IMR-90 (cell line): ENCODE measurements around the gene SIK3. TPM values are rescaled to one million over a fixed set of nuclear protein-coding genes. Genes with fewer than 3 reads are reported as not detected.

ENCODE experiments used
- ATAC-seq: fragments of 200-7000 bp; cut with Tn5 transposase; 2 replicates; pipeline ENCODE4 v1.9.1; 2020; ENCODE audit warnings: low read depth, mild to moderate bottlenecking, moderate library complexity
- BruUV-seq: library from RNA; stranded (reverse); fragments of 400-500 nt; replicated peaks from 2 replicates; lab custom pipeline; 2021; lab: Mats Ljungman, UMichigan
- CTCF ChIA-PET: fragments of 300-600 bp; formaldehyde crosslinking; extraction: SDS; loops from one replicate; lab custom pipeline; 2021; ENCODE audit warnings: antibody characterized with exemption; lab: Yijun Ruan, JAX
- POLR2A ChIA-PET: fragments of 300-600 bp; sonication (Branson Sonifier 250); formaldehyde crosslinking; loops from one replicate; lab custom pipeline; 2022; ENCODE audit warnings: antibody characterized with exemption; ENCODE audit not compliant: unreplicated experiment; lab: Charles Lee
- DNase-seq: peaks from one replicate; pipeline ENCODE4 v3.0.0; 2013
- H2AFZ ChIP-seq: replicated peaks from 2 replicates; pipeline ENCODE3; 2013; ENCODE audit warnings: low read length, mild to moderate bottlenecking; ENCODE audit not compliant: poor library complexity
- H2AK5ac ChIP-seq: 2 replicates; pipeline ENCODE4 v1.6.1; 2013; ENCODE audit warnings: low read depth, low read length, inconsistent platforms
- H2AK9ac ChIP-seq: replicated peaks from 2 replicates; pipeline ENCODE3; 2013; ENCODE audit warnings: mild to moderate bottlenecking, low read depth, low read length, moderate library complexity; ENCODE audit not compliant: poor library complexity
- H2BK120ac ChIP-seq: 2 replicates; pipeline ENCODE4 v1.6.1; 2013; ENCODE audit warnings: low read depth, low read length, inconsistent platforms
- H2BK15ac ChIP-seq: 3 replicates; pipeline ENCODE4 v1.6.1; 2013; ENCODE audit warnings: low read depth, low read length, inconsistent platforms
- H2BK20ac ChIP-seq: 2 replicates; pipeline ENCODE4 v1.6.1; 2013; ENCODE audit warnings: low read depth, mild to moderate bottlenecking, inconsistent platforms, low read length, moderate library complexity
- H2BK5ac ChIP-seq: 2 replicates; pipeline ENCODE4 v1.6.1; 2013; ENCODE audit warnings: mild to moderate bottlenecking, low read depth, low read length, inconsistent platforms; ENCODE audit not compliant: poor library complexity, severe bottlenecking
- H3K14ac ChIP-seq: replicated peaks from 2 replicates; pipeline ENCODE4 v1.6.1; 2013; ENCODE audit warnings: low read depth, low read length, inconsistent platforms
- H3K18ac ChIP-seq: 2 replicates; pipeline ENCODE4 v1.6.1; 2013; ENCODE audit warnings: low read depth, low read length, control low read depth
- H3K23ac ChIP-seq: 2 replicates; pipeline ENCODE4 v1.6.1; 2013; ENCODE audit warnings: low read depth, low read length, inconsistent platforms
- H3K27ac ChIP-seq: 2 replicates; pipeline ENCODE4 v1.5.1; 2013; ENCODE audit warnings: mild to moderate bottlenecking, control low read depth, low read length; ENCODE audit not compliant: insufficient read depth
- H3K27me3 ChIP-seq: 2 replicates; pipeline ENCODE4 v1.6.1; 2013; ENCODE audit warnings: low read length; ENCODE audit not compliant: control insufficient read depth, insufficient read depth
- H3K36me3 ChIP-seq: 2 replicates; pipeline ENCODE4 v1.6.1; 2013; ENCODE audit warnings: low read length, mixed read lengths; ENCODE audit not compliant: control insufficient read depth, insufficient read depth
- H3K4ac ChIP-seq: 2 replicates; pipeline ENCODE4 v1.6.1; 2013; ENCODE audit warnings: low read depth, low read length, inconsistent platforms
- H3K4me1 ChIP-seq: 2 replicates; pipeline ENCODE4 v1.6.1; 2013; ENCODE audit warnings: low read length, mixed read lengths; ENCODE audit not compliant: control insufficient read depth, insufficient read depth
- H3K4me2 ChIP-seq: 2 replicates; pipeline ENCODE4 v1.6.1; 2013; ENCODE audit warnings: low read depth, mild to moderate bottlenecking, control low read depth, low read length, moderate library complexity
- H3K4me3 ChIP-seq: 2 replicates; pipeline ENCODE4 v1.5.1; 2013; ENCODE audit warnings: low read depth, mild to moderate bottlenecking, control low read depth, low read length, moderate library complexity; ENCODE audit not compliant: insufficient read depth
- H3K56ac ChIP-seq: 2 replicates; pipeline ENCODE4 v1.6.1; 2013; ENCODE audit warnings: low read length, inconsistent platforms; ENCODE audit not compliant: insufficient read depth; ENCODE audit errors: extremely low read depth
- H3K79me1 ChIP-seq, 2 experiments: 2 replicates each; pipeline ENCODE4 v1.6.1; 2013; ENCODE audit warnings: low read length in 2 of 2, inconsistent platforms in 1 of 2, low read depth in 1 of 2
- H3K9ac ChIP-seq: 2 replicates; pipeline ENCODE4 v1.6.1; 2013; ENCODE audit warnings: low read depth, low read length, control low read depth
- H3K9me1 ChIP-seq: 2 replicates; pipeline ENCODE4 v1.6.1; 2013; ENCODE audit warnings: low read length, inconsistent platforms; ENCODE audit not compliant: insufficient read depth
- H3K9me3 ChIP-seq: 2 replicates; pipeline ENCODE4 v1.6.1; 2013; ENCODE audit warnings: low read length; ENCODE audit not compliant: control insufficient read depth, insufficient read depth
- H4K20me1 ChIP-seq: 2 replicates; pipeline ENCODE4 v1.6.1; 2013; ENCODE audit warnings: low read length, inconsistent platforms; ENCODE audit not compliant: insufficient read depth
- H4K5ac ChIP-seq: 2 replicates; pipeline ENCODE4 v1.6.1; 2013; ENCODE audit warnings: mild to moderate bottlenecking, low read depth, low read length, control low read depth
- H4K8ac ChIP-seq, 2 experiments: 2 replicates each; pipeline ENCODE4 v1.6.1; 2013; ENCODE audit warnings: low read depth in 2 of 2, low read length in 2 of 2, control low read depth in 1 of 2, inconsistent platforms in 1 of 2
- H4K91ac ChIP-seq: 2 replicates; pipeline ENCODE4 v1.6.1; 2013; ENCODE audit warnings: low read depth, low read length, inconsistent platforms; ENCODE audit not compliant: insufficient read depth
- BHLHE40 ChIP-seq: fragments of 150-350 bp; IDR thresholded peaks from 2 replicates; pipeline ENCODE4 v1.6.1; 2016; ENCODE audit warnings: mild to moderate bottlenecking, low read depth, low read length
- CHD1 ChIP-seq: IDR thresholded peaks from 2 replicates; pipeline ENCODE4 v1.6.1; 2012; ENCODE audit warnings: low read depth, low read length, improper control_type of control experiment
- NFE2L2 ChIP-seq: fragments of 150-350 bp; IDR thresholded peaks from 2 replicates; pipeline ENCODE4 v1.6.1; 2016; ENCODE audit warnings: low read depth, mild to moderate bottlenecking, low read length
- POLR2A ChIP-seq: IDR thresholded peaks from 2 replicates; pipeline ENCODE4 v1.6.1; 2012; ENCODE audit warnings: mild to moderate bottlenecking, low read depth, low read length
- WGBS, 2 experiments: methylation state at CpG; one replicate each; pipeline versions ENCODE4 v1.1.5 to v1.1.7; 2013; ENCODE audit warnings: missing lambda C conversion rate in 2 of 2; ENCODE audit not compliant: insufficient read length in 1 of 2; ENCODE audit errors: extremely low coverage in 2 of 2; 5-methylcytosine and 5-hydroxymethylcytosine counted together
- dilution Hi-C: fragments of 300-500 bp; cut with HindIII; formaldehyde crosslinking; loops from one replicate; pipeline ENCODE4 v1.14.3; 2018; ENCODE audit warnings: low sequenced_read_pairs; ENCODE audit not compliant: unreplicated experiment
- in situ Hi-C: fragments of 300-500 bp; cut with MboI; formaldehyde crosslinking; loops from 3 replicates; pipeline ENCODE4 v1.14.3; 2019; ENCODE audit warnings: low sequenced_read_pairs, inconsistent platforms, mixed read lengths
- intact Hi-C: fragments of 100-400 bp; cut with micrococcal nuclease; formaldehyde crosslinking; loops from 2 replicates; pipeline ENCODE4 v1.10.0; 2022
- polyA plus RNA-seq, 3 experiments: library from polyadenylated mRNA; depleted of rRNA; stranded (reverse); fragments of >200 nt; gene quantifications; 2 replicates each; pipeline ENCODE4 v1.2.3, GENCODE V29; 2012; ENCODE audit warnings: low replicate concordance in 1 of 3
- total RNA-seq: library from RNA; depleted of rRNA; stranded (reverse); fragments of >200 nt; gene quantifications from 2 replicates; pipeline ENCODE4 v1.2.3, GENCODE V29; 2012

The SIK3 gene
- total and polyA plus RNA-seq, 2 of the 4 experiments (the other 2 are of a cell fraction), result 8.2 to 9.1 TPM

- H3K4me3 ChIP-seq, result no peak overlapping the region
- H2BK5ac ChIP-seq, result no peak overlapping the region
- H3K79me1 ChIP-seq, result no peaks in the 10 kb centered on the region
- no peak overlapping the region for H3K56ac ChIP-seq
- peaks cover 4% of the 10 kb centered on the region; the same call in 1 of the 2 replicates for H3K9me1 ChIP-seq
- H3K27me3 ChIP-seq, result no peaks in the 10 kb centered on the region
- no peak overlapping the region for H3K14ac ChIP-seq
- ChIA-PET CTCF (interaction anchor here (0.6 kb wide), 1 partner anchor 18 kb away, joined by 3 read pairs; no protein-coding TSS in a partner anchor), POLR2A (no interaction called here)
- dilution Hi-C loops, result no loop called here
- H4K91ac ChIP-seq, result no peak overlapping the region
- H2AFZ ChIP-seq, result no peak overlapping the region
- H2AK9ac ChIP-seq, result no peak overlapping the region
- TSS peak; percentile 87 for BruUV-seq
- intact Hi-C loops, result no loop called here
- no peak overlapping the region for H2BK20ac ChIP-seq
- H3K27ac ChIP-seq, result no peak overlapping the region
- no peak overlapping the region for H3K4ac ChIP-seq
- H3K18ac ChIP-seq, result no peak overlapping the region
- in situ Hi-C loops, result no loop called here
- H2AK5ac ChIP-seq, result no peak overlapping the region
- DNase-seq (no peak), ATAC-seq (no peak)
- H2BK15ac ChIP-seq, result no peak overlapping the region
- H3K23ac ChIP-seq, result no peak overlapping the region
- H3K9ac ChIP-seq, result no peak overlapping the region
- 100% methylated on average over 4 of the region's 9 CpGs; no CpG with 5 or more reads in 1 of the 2 experiments for WGBS, 2 experiments
- H4K8ac ChIP-seq, result no peak overlapping the region
- no peak overlapping the region for H4K5ac ChIP-seq
- H3K4me1 ChIP-seq, result no peaks in the 10 kb centered on the region
- H3K9me3 ChIP-seq, result no peaks in the 10 kb centered on the region
- H3K4me2 ChIP-seq, result no peak overlapping the region
- H3K36me3 ChIP-seq, result peaks cover 36% of the 10 kb centered on the region
- no peak for TF ChIP-seq NFE2L2
- TF ChIP-seq BHLHE40, result no peak
- no peak for TF ChIP-seq POLR2A
- no peak for TF ChIP-seq CHD1
- H4K20me1 ChIP-seq, result no peaks in the 10 kb centered on the region
- no peak overlapping the region for H2BK120ac ChIP-seq
Observed at GRCh38 chr11:116843661-116844060, 254.6 kb downstream of the SIK3 start.
